ENCODE measurements around the gene SULT1E1.

- no peak for TF ChIP-seq SUZ12 (IDR thresholded peaks at IDR 0.05; ENCODE audit: extremely low read depth, insufficient read depth, insufficient read length)
- no peak for TF ChIP-seq ZNF274 (IDR thresholded peaks at IDR 0.05; ENCODE audit: low read depth, low read length)
Observed at GRCh38 chr4:69877453-69877852, 17.5 kb upstream of the SULT1E1 start.
